ENCODE measurements around the gene FRMD4A. TPM values are rescaled to one million over a fixed set of nuclear protein-coding genes. Genes with fewer than 3 reads are reported as not detected.
"Not testable (repeated sequence)": the region's sequence is repeated elsewhere in the genome, so short reads cannot be mapped to it uniquely, and the experiment has no call there.

Gene FRMD4A
- total RNA-seq, 1 donor from 2014 or later: 16.1 TPM

- no peak for DNase-seq (ENCODE audit: low spot score)
Observed at GRCh38 chr10:14060320-14061070, 270.2 kb downstream of the FRMD4A start.

GRCh38 chr10:14056610-14057332, 274.0 kb downstream of the FRMD4A start:
- peak; percentile 79 for DNase-seq (ENCODE audit: low spot score)

GRCh38 chr10:14052931-14053330, 277.8 kb downstream of the FRMD4A start:
- DNase-seq (ENCODE audit: low spot score): no peak

- DNase-seq (ENCODE audit: low spot score): no peak
Observed at GRCh38 chr10:14050598-14050997, 280.1 kb downstream of the FRMD4A start.

GRCh38 chr10:14048930-14049613, 281.7 kb downstream of the FRMD4A start:
- no peak for DNase-seq (ENCODE audit: low spot score)

GRCh38 chr10:14047431-14047830, 283.3 kb downstream of the FRMD4A start:
- no peak for DNase-seq (ENCODE audit: low spot score)

- not testable (repeated sequence) for DNase-seq (ENCODE audit: low spot score)
Observed at GRCh38 chr10:14042051-14042450, 288.7 kb downstream of the FRMD4A start.

- peak; percentile 75 for DNase-seq (ENCODE audit: low spot score)
Observed at GRCh38 chr10:14040787-14041631, 289.7 kb downstream of the FRMD4A start.

GRCh38 chr10:14039968-14040668, 290.6 kb downstream of the FRMD4A start:
- peak; percentile 84 for DNase-seq (ENCODE audit: low spot score)

- DNase-seq (ENCODE audit: low spot score): no peak
Observed at GRCh38 chr10:14036233-14036632, 294.5 kb downstream of the FRMD4A start.

GRCh38 chr10:14035506-14035905, 295.2 kb downstream of the FRMD4A start:
- DNase-seq (ENCODE audit: low spot score): no peak

GRCh38 chr10:14032406-14032998, 298.2 kb downstream of the FRMD4A start:
- DNase-seq (ENCODE audit: low spot score): no peak

GRCh38 chr10:14026325-14026724, 304.4 kb downstream of the FRMD4A start:
- DNase-seq (ENCODE audit: low spot score): no peak

- no peak for DNase-seq (ENCODE audit: low spot score)
Observed at GRCh38 chr10:14025283-14026189, 305.2 kb downstream of the FRMD4A start.

GRCh38 chr10:14024329-14025202, 306.2 kb downstream of the FRMD4A start:
- DNase-seq (ENCODE audit: low spot score): peak; percentile 48

- no peak for DNase-seq (ENCODE audit: low spot score)
Observed at GRCh38 chr10:14023673-14024328, 306.9 kb downstream of the FRMD4A start.

GRCh38 chr10:14022954-14023672, 307.6 kb downstream of the FRMD4A start:
- no peak for DNase-seq (ENCODE audit: low spot score)

Data from umbilical cord (tissue), 2 donors.